GM13977 (cell line): ENCODE data around the gene MRPL16.

Experiments
- DNase-seq: peaks from one replicate; pipeline ENCODE4 v3.0.0; 2012; ENCODE audit warnings: low spot score
- in situ Hi-C: fragments of 300-500 bp; cut with MboI; formaldehyde crosslinking; loops from one replicate; pipeline ENCODE4 v1.12.0; 2022; ENCODE audit warnings: low sequenced_read_pairs, low pct_unique_long_range_greater_than_20kb, mixed read lengths, inconsistent platforms; ENCODE audit not compliant: unreplicated experiment
- TF ChIP-seq, protein P1 (sequence below): IDR thresholded peaks from 2 replicates; pipeline ENCODE4 v1.5.1; 2012; ENCODE audit warnings: mild to moderate bottlenecking, control low read depth; ENCODE audit not compliant: insufficient read depth; ENCODE audit errors: extremely low read depth, missing control alignments

MRPL16 gene

GRCh38 chr11:59770319-59770718 is 40.3 kb downstream of the MRPL16 start:
- in situ Hi-C loops, result no loop called here
- TF ChIP-seq, protein P1, sequence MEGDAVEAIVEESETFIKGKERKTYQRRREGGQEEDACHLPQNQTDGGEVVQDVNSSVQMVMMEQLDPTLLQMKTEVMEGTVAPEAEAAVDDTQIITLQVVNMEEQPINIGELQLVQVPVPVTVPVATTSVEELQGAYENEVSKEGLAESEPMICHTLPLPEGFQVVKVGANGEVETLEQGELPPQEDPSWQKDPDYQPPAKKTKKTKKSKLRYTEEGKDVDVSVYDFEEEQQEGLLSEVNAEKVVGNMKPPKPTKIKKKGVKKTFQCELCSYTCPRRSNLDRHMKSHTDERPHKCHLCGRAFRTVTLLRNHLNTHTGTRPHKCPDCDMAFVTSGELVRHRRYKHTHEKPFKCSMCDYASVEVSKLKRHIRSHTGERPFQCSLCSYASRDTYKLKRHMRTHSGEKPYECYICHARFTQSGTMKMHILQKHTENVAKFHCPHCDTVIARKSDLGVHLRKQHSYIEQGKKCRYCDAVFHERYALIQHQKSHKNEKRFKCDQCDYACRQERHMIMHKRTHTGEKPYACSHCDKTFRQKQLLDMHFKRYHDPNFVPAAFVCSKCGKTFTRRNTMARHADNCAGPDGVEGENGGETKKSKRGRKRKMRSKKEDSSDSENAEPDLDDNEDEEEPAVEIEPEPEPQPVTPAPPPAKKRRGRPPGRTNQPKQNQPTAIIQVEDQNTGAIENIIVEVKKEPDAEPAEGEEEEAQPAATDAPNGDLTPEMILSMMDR, result no peak
- no peak for DNase-seq

DNA sequence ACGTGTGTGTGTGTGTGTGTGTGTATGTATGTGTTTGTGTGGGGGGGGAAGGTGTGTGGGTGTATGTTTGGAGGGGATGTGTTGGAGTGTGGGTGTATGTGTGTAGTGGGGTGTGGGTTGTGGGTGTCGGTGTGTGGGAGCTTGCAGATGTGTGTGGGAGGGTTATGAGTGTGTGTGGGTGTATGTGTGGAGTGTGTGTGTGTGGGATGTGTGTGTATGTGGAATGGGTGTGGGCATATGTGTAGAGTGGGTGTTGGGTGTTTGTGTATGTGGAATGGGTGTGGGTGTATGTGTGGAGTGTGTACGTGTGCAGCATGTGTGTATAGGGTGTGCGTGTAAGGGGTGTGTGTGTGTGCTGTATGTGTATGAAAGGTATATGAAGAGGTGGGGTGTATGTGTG is 40.8 kb downstream of the MRPL16 start:
- no peak for DNase-seq
- TF ChIP-seq, protein P1, result no peak
- in situ Hi-C loops, result no loop called here

DNA sequence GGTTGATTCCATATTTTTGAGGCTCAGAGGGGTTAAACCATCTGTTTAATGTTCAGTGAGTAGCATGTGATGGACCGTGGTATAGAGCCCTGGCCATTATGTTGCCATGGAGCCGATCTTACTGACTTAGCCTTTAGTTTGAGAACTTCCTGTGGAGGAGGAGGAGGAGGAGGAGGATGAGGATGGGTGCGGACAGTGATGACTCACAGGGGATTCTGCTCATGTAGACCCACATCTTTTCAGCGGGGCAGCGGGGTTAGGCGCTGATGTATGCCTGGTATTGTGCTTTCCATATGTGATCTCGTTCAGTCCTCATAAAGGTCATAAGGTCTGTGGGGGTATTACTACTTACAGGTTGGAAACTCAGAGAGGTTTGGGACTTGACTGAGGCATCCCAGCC is 41.5 kb downstream of the MRPL16 start:
- no peak for DNase-seq
- TF ChIP-seq, protein P1, result no peak
- in situ Hi-C loops, result no loop called here

GRCh38 chr11:59767225-59767611 is 43.4 kb downstream of the MRPL16 start:
- TF ChIP-seq, protein P1, result no peak
- DNase-seq, result no peak
- in situ Hi-C loops, result no loop called here

DNA sequence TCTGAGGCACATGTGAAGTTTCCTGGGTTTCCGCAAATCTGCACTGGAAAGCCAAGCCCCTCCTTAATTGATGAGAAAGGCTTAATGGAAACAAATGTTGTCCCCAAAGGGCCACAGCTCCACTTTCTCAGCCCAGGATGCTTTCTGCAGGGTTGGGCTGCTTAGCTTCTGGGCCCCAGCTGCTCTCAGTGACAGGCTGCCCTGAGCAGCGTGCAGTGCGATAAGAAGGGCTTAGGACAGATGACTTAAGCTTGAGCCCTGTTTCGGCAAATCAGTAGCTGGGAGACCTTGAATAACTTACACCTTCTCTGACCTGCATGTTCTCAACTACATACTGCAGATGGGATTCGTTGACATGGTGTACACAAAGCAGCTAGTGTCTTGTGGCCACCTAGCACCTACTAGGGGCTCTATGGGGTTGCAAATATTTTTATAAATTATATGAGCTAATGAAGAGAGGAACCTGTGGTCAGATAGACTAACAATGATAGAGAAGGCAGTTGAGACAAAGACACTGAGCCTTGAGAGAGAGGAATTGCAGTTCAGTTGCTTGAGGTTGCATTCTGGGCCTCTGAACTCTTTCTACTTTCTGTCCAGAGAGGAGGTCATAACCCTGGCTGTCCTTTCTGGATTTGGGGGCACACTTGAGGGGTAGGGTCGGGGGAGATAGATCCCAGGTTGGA is 43.9 kb downstream of the MRPL16 start:
- no peak for DNase-seq
- in situ Hi-C loops, result no loop called here
- TF ChIP-seq, protein P1, result no peak

DNA sequence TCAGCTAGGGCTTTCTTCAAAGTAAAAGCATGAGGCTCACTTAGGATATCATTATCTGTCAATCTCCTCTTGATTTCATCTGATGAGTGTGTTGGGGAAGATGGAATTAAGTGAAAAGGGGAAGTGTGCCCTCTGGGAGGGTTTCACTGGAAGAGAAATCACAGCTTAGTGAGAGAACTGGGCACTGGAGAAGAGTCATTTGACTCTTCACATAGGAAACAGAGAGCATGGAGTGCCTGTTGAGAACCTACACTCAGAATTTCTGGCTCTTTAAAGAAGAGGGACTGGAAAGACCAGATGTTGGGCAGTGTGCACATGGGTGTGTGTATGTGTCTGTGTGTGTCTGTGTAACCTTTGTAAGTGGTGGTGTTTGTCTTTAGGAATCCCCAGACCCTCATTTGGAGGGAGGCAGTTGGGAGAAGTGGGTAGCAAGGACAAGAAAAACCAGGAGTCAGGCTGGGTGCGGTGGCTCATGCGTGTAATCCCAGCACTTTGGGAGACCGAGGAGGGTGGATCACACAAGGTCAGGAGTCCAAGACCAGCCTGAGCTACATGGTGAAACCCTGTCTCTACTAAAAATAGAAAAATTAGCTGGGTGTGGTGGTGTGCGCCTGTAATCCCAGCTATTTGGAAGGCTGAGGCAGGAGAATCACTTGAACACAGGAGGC is 45.4 kb downstream of the MRPL16 start:
- TF ChIP-seq, protein P1, result no peak
- no peak for DNase-seq
- in situ Hi-C loops, result no loop called here

DNA sequence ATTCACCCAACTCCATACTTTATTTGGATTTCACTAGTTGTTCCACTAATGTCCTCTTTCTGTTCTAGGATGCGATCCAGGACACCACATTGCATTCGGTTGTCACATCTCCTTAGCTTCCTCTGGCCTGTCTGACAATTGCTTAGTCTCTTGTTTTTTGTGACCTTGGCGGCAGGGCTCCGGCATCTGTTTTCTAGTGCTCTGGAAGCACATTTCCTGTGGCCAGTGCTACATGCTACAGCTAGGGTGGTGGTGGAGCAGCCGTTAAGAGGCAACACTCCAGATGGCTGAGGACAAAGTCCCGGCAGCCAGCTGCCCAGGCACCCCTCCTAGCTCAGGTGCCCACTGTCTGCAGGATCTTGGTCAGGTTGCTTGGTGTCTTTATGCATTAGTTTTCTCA is 48.6 kb downstream of the MRPL16 start:
- TF ChIP-seq, protein P1, result no peak
- in situ Hi-C loops, result no loop called here
- DNase-seq, result no peak
